Measurements from ENCODE around the gene NCKAP5. TPM values are rescaled to one million over a fixed set of nuclear protein-coding genes. Genes with fewer than 3 reads are reported as not detected.

Gene NCKAP5
- total RNA-seq, 4 donors from 2014 or later = 0.37 to 1.3 (median 0.83) TPM

DNA sequence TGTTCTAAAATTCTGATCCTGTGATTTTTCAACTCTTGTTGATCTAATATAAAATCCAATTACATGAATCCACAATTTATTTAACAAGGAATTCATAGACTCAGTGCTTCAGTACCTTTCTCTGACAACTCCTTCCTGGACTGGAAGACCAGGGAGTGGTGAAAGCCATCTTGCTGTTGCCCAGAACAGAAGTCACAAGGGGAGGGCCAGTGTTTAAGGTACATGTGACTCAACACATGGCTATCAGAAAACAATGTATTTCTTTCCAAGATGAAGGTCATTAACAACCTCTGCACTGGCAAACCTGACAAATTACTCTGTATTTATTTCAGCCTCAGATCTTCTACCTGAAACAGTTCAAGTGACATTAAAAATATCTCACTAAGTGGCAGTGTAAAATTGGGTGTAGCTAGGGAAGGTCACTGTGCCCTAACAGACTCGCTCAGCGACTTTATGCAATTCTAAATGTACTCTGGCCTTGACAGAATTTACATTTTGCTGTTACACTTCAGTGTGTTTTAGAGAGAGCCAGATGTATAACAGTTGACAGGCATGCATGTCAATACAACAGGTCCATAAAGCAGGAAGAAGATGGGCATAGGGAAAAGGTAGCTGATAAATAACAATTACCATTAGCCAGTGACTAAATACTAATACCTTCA, 75.4 kb downstream of the NCKAP5 start:
- ATAC-seq (ENCODE audit: low FRiP score) (no peak), DNase-seq (ENCODE audit: low spot score) (no peak)
- TF ChIP-seq, protein P1, sequence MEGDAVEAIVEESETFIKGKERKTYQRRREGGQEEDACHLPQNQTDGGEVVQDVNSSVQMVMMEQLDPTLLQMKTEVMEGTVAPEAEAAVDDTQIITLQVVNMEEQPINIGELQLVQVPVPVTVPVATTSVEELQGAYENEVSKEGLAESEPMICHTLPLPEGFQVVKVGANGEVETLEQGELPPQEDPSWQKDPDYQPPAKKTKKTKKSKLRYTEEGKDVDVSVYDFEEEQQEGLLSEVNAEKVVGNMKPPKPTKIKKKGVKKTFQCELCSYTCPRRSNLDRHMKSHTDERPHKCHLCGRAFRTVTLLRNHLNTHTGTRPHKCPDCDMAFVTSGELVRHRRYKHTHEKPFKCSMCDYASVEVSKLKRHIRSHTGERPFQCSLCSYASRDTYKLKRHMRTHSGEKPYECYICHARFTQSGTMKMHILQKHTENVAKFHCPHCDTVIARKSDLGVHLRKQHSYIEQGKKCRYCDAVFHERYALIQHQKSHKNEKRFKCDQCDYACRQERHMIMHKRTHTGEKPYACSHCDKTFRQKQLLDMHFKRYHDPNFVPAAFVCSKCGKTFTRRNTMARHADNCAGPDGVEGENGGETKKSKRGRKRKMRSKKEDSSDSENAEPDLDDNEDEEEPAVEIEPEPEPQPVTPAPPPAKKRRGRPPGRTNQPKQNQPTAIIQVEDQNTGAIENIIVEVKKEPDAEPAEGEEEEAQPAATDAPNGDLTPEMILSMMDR (IDR thresholded peaks at IDR 0.05) = no peak

DNA sequence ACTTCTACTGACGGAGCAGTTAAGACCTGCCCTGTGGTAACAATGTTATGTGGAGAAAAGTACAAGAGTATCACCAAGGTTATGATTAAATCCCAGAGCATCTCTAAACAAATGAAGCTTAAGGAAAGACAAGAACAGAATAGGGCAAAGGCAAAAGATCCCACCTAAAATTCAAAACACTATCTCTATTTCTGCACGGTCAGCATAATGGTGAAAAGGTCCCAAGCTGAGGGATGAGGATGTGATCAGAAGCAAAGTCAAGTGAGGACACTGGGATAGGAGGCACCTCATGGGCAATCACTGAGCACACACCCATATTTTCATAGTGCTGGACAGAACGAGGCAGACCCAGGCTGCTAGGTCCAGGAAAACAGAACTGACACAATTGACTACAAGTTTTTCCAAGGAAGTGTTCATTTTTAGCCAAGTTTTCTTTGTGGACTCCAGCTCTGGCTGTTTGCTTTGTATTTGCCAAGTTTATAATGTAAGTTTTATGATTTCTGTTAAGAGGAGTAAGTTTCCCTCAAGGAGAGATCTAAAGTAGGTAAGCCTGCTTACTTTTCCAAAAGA, 77.8 kb downstream of the NCKAP5 start:
- TF ChIP-seq, protein P1 (IDR thresholded peaks at IDR 0.05) = no peak
- DNase-seq (ENCODE audit: low spot score) (no peak), ATAC-seq (ENCODE audit: low FRiP score) (no peak)

DNA sequence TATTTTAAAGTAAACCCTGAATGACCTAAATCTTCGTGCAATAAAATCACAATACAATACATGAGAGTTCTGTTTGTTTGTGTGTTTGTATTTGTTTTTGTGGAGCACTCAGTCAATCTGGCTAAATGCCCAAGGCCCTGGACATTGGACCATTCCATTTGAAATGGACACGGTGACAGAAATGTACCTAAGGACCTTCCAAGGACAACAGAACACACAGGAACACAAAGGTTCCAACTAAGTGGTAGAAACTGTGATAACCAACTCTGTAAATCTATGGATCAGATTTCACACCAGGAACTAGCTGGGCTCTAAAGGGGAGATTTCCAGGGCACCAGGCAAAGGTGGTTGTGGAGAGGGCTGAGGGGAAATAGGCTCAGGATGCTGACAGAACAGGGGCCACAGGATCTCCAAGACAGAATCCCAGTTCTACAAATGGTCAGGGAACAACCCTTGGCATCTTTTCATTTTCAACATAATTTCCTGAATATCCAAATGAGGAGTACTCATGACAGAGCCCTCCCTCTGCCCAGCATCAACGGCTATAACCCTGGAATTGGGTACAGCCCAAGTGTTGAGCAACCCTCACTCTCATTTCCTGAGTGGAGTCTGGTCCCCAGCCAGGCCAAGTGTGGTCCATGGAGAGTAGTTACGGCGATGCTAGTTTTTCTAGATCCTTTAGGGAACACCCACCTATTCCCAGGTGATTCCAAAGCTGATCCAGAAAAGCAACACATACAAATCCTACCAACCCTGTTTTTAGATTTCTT, 78.4 kb downstream of the NCKAP5 start:
- DNase-seq (ENCODE audit: low spot score) = no peak
- no peak for ATAC-seq (ENCODE audit: low FRiP score)

DNA sequence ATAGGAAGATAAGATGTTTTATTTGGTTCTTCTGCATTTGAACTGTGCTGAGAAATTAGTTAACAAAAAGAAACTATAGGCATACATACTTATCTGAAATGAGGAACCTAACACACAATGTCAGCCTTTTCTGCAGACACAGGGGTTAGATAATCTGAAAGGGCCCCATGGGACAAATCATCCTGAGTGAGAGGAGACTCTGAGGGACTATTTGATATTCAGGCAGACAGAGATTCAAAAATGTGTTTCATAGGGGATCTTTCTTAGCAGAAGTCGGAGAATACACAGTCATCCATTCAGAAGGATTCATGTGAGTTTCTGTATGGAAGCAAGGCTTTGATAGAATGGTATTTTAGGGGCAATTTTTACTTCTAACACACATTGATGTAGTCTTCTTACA, 79.1 kb downstream of the NCKAP5 start:
- DNase-seq (ENCODE audit: low spot score) (no peak), ATAC-seq (ENCODE audit: low FRiP score) (no peak)
- TF ChIP-seq, protein P1 (IDR thresholded peaks at IDR 0.05) = no peak

More for the DNA sequence above, 78.4 kb downstream of the NCKAP5 start:
- TF ChIP-seq, protein P1 (IDR thresholded peaks at IDR 0.05) = no peak

DNA sequence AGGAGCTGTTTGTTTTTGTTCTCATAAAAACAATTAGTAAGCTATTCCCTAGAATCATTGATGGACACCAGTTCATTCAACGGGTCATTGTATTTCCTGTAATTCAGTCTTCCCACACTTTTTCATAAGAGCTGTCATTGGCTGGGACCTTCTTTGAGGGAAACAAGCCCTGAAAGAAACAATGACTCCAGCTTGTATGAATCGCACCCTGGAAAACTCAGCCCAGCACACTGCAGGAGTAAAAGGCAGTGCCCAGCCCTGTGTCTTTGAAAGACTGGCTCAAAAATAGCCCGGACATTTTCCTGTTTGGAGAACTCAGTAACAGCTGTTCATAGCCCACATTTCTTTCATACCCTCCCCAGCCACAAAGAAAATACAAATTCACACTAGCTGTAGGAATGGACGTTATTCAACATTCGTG, 81.5 kb downstream of the NCKAP5 start:
- no peak for DNase-seq (ENCODE audit: low spot score)
- TF ChIP-seq, protein P1 (IDR thresholded peaks at IDR 0.05) = no peak
- no peak for ATAC-seq (ENCODE audit: low FRiP score)

DNA sequence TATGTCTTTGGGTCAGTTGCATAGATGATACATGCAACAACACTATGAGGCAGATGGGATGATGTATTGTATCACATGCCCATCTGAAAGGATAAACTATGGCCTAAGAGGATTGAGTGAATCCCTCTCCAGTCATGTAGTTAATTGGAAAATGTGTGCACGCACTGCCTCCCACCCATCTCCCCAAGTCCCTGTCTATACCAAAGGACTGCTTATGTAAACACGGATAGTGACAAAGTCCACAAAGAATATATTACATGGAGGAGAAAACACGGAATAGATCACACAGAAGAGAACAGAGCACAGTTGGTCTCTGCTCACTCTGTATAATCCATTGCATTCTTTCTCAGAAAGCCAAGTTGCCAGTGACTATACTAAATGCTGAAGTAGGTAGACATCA, 82.4 kb downstream of the NCKAP5 start:
- ATAC-seq (ENCODE audit: low FRiP score) (no peak), DNase-seq (ENCODE audit: low spot score) (no peak)
- TF ChIP-seq, protein P1 (IDR thresholded peaks at IDR 0.05) = no peak
